HG02763 (cell line): ENCODE results near the gene SCARF1.

ENCODE experiments used
- ATAC-seq: cut with Tn5 transposase; IDR thresholded peaks from one replicate; pipeline ENCODE4 v1.9.1; 2021; ENCODE audit warnings: mild to moderate bottlenecking, moderate library complexity; ENCODE audit not compliant: unreplicated experiment

Gene SCARF1

GRCh38 chr17:1648963-1649843 lies 3.7 kb upstream of the SCARF1 start:
- peak; percentile 64 for ATAC-seq

GRCh38 chr17:1648173-1648962 lies 2.8 kb upstream of the SCARF1 start:
- no peak for ATAC-seq

GRCh38 chr17:1647802-1648171 lies 2.3 kb upstream of the SCARF1 start:
- no peak for ATAC-seq

- no peak for ATAC-seq
Measured at GRCh38 chr17:1646199-1646875, 805 bp upstream of the SCARF1 start.

- no peak for ATAC-seq
Measured at GRCh38 chr17:1644493-1645206, 882 bp downstream of the SCARF1 start.

GRCh38 chr17:1643999-1644492 lies 1.5 kb downstream of the SCARF1 start:
- ATAC-seq: no peak

GRCh38 chr17:1643293-1643998 lies 2.1 kb downstream of the SCARF1 start:
- no peak for ATAC-seq

- no peak for ATAC-seq
Measured at GRCh38 chr17:1641065-1641403, 4.5 kb downstream of the SCARF1 start.

- ATAC-seq: no peak
Measured at GRCh38 chr17:1640329-1641064, 5.0 kb downstream of the SCARF1 start.

GRCh38 chr17:1639549-1640180 lies 5.9 kb downstream of the SCARF1 start:
- ATAC-seq: no peak

- no peak for ATAC-seq
Measured at GRCh38 chr17:1638624-1639300, 6.8 kb downstream of the SCARF1 start.

GRCh38 chr17:1638171-1638590 lies 7.4 kb downstream of the SCARF1 start:
- ATAC-seq: no peak

- no peak for ATAC-seq
Measured at GRCh38 chr17:1636732-1637285, 8.7 kb downstream of the SCARF1 start.

- no peak for ATAC-seq
Measured at GRCh38 chr17:1635675-1636465, 9.7 kb downstream of the SCARF1 start.

GRCh38 chr17:1634841-1635650 lies 10.5 kb downstream of the SCARF1 start:
- no peak for ATAC-seq

- ATAC-seq: no peak
Measured at GRCh38 chr17:1630662-1631061, 14.9 kb downstream of the SCARF1 start.
